K562 (cell line): ENCODE measurements around the gene RERG. TPM values are rescaled to one million over a fixed set of nuclear protein-coding genes. Genes with fewer than 3 reads are reported as not detected.

Experiments
- L3MBTL2 ChIP-seq: fragments of 450-650 bp; IDR thresholded peaks from 2 replicates; pipeline ENCODE4 v1.6.1; 2016; ENCODE audit warnings: mild to moderate bottlenecking, moderate library complexity
- NR1H2 ChIP-seq: sonication (generic); formaldehyde crosslinking; IDR thresholded peaks from 2 replicates; pipeline ENCODE4 v1.4.0; 2020; ENCODE audit warnings: mild to moderate bottlenecking, missing genetic modification reagents
- RBBP5 ChIP-seq: fragments of 200-600 bp; sonication (generic); IDR thresholded peaks from 2 replicates; pipeline ENCODE4 v1.6.1; 2012; ENCODE audit warnings: borderline replicate concordance, mild to moderate bottlenecking, low read length, control low read depth, inconsistent platforms; ENCODE audit not compliant: insufficient read depth, poor library complexity, severe bottlenecking
- ZNF354B ChIP-seq: fragments of 250-450 bp; sonication (Bioruptor Pico); IDR thresholded peaks from 2 replicates; pipeline ENCODE4 v1.4.0; 2020
- polyA plus RNA-seq, 8 experiments: library from polyadenylated mRNA; depleted of rRNA in 4 of 8; stranded (reverse) in 5 of 8; unstranded in 3 of 8; fragments of >200 nt; fragmentation: Nextera tagmentation in 2 of 8; fragmentation: Illumina TruSeq in 1 of 8; extraction: Ambion mirVana in 2 of 8; extraction: Trizol in 1 of 8; gene quantifications; 2 replicates each; pipeline versions ENCODE4 v1.2.1 to v1.2.3, GENCODE V29; 2011 to 2014; ENCODE audit warnings: inconsistent platforms in 1 of 8, missing spikeins in 1 of 8
- total RNA-seq, 7 experiments: library from RNA; depleted of rRNA in 6 of 7; stranded (reverse); fragments of >200 nt in 6 of 7; fragmentation: Illumina TruSeq in 2 of 7; extraction: Trizol in 2 of 7; gene quantifications; 2 replicates each; pipeline versions ENCODE4 v1.2.1 to v1.2.3, GENCODE V29; 2011 to 2021; ENCODE audit warnings: low replicate concordance in 1 of 7
- TF ChIP-seq, protein P1 (sequence below): fragments of 450-650 bp; IDR thresholded peaks from 2 replicates; pipeline ENCODE4 v1.6.1; 2016
- TF ChIP-seq, protein P2 (sequence below): fragments of 450-650 bp; IDR thresholded peaks from 2 replicates; pipeline ENCODE4 v1.7.1; 2018; ENCODE audit warnings: mild to moderate bottlenecking, low read depth; ENCODE audit not compliant: partially characterized antibody
- TF ChIP-seq, protein P3 (sequence below): fragments of 450-650 bp; formaldehyde crosslinking; IDR thresholded peaks from 2 replicates; pipeline ENCODE4 v1.4.0; 2022; ENCODE audit warnings: missing genetic modification characterization
- TF ChIP-seq, protein P4 (sequence below): fragments of 250-450 bp; sonication (Bioruptor Pico); IDR thresholded peaks from 2 replicates; pipeline ENCODE4 v1.5.0; 2022; ENCODE audit warnings: mild to moderate bottlenecking

RERG gene
- total and polyA plus RNA-seq, 9 of the 15 experiments (the other 6 are each of a cell fraction or from before 2014, with no cell fraction given), result 2.2 to 7.3 (median 3.0) TPM

DNA sequence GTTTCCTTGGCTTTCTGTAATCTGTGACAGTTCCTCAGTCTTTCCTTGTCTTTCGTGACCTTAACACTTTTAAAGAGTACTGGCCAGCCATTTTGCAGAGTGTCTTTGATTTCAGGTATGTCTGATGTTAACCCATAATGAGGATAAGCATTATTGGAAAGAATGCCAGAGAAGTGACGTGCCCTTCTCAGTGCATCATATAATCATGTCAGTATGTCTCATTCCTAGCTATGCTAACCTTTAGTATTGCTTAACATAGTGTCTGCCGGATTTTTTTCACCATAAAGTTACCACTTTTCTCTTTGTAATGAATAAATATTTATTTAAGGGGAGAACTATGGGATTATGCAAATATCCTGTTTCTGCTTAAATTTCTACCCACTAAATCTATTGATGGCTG is 28.5 kb downstream of the RERG start (continued):
- TF ChIP-seq RBBP5 (no peak), L3MBTL2 (no peak), NR1H2 (no peak), ZNF354B (CRISPR knock-in tag) (no peak)
- TF ChIP-seq, protein P1, sequence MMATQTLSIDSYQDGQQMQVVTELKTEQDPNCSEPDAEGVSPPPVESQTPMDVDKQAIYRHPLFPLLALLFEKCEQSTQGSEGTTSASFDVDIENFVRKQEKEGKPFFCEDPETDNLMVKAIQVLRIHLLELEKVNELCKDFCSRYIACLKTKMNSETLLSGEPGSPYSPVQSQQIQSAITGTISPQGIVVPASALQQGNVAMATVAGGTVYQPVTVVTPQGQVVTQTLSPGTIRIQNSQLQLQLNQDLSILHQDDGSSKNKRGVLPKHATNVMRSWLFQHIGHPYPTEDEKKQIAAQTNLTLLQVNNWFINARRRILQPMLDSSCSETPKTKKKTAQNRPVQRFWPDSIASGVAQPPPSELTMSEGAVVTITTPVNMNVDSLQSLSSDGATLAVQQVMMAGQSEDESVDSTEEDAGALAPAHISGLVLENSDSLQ, result no peak
- TF ChIP-seq, protein P2, sequence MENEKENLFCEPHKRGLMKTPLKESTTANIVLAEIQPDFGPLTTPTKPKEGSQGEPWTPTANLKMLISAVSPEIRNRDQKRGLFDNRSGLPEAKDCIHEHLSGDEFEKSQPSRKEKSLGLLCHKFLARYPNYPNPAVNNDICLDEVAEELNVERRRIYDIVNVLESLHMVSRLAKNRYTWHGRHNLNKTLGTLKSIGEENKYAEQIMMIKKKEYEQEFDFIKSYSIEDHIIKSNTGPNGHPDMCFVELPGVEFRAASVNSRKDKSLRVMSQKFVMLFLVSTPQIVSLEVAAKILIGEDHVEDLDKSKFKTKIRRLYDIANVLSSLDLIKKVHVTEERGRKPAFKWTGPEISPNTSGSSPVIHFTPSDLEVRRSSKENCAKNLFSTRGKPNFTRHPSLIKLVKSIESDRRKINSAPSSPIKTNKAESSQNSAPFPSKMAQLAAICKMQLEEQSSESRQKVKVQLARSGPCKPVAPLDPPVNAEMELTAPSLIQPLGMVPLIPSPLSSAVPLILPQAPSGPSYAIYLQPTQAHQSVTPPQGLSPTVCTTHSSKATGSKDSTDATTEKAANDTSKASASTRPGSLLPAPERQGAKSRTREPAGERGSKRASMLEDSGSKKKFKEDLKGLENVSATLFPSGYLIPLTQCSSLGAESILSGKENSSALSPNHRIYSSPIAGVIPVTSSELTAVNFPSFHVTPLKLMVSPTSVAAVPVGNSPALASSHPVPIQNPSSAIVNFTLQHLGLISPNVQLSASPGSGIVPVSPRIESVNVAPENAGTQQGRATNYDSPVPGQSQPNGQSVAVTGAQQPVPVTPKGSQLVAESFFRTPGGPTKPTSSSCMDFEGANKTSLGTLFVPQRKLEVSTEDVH, result no peak
- TF ChIP-seq, protein P3, sequence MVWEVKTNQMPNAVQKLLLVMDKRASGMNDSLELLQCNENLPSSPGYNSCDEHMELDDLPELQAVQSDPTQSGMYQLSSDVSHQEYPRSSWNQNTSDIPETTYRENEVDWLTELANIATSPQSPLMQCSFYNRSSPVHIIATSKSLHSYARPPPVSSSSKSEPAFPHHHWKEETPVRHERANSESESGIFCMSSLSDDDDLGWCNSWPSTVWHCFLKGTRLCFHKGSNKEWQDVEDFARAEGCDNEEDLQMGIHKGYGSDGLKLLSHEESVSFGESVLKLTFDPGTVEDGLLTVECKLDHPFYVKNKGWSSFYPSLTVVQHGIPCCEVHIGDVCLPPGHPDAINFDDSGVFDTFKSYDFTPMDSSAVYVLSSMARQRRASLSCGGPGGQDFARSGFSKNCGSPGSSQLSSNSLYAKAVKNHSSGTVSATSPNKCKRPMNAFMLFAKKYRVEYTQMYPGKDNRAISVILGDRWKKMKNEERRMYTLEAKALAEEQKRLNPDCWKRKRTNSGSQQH, result no peak
- TF ChIP-seq, protein P4, sequence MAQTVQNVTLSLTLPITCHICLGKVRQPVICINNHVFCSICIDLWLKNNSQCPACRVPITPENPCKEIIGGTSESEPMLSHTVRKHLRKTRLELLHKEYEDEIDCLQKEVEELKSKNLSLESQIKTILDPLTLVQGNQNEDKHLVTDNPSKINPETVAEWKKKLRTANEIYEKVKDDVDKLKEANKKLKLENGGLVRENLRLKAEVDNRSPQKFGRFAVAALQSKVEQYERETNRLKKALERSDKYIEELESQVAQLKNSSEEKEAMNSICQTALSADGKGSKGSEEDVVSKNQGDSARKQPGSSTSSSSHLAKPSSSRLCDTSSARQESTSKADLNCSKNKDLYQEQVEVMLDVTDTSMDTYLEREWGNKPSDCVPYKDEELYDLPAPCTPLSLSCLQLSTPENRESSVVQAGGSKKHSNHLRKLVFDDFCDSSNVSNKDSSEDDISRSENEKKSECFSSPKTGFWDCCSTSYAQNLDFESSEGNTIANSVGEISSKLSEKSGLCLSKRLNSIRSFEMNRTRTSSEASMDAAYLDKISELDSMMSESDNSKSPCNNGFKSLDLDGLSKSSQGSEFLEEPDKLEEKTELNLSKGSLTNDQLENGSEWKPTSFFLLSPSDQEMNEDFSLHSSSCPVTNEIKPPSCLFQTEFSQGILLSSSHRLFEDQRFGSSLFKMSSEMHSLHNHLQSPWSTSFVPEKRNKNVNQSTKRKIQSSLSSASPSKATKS, result no peak
